Measurements from ENCODE around the gene MICAL3.

DNA sequence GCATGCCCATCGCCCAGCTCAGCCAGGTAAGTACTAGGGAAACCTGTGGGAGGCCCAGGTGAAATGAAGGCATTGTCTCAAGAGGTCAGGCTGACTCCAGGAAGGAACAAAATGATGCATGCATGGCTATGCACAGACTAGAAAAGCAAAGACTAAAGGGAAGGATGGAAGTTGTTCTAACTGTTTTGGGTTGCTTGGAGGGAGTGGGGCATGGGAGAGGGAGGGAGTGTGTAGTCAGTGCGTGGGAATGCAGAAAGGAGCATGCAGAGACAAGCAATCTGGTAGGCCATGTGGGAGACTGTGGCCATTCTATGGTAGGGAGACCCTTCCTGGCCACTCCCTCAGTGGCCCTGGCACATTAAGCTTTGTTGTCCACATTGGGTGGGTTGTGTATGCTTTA is 2.9 kb downstream of the MICAL3 start:
- TF ChIP-seq, protein P1, sequence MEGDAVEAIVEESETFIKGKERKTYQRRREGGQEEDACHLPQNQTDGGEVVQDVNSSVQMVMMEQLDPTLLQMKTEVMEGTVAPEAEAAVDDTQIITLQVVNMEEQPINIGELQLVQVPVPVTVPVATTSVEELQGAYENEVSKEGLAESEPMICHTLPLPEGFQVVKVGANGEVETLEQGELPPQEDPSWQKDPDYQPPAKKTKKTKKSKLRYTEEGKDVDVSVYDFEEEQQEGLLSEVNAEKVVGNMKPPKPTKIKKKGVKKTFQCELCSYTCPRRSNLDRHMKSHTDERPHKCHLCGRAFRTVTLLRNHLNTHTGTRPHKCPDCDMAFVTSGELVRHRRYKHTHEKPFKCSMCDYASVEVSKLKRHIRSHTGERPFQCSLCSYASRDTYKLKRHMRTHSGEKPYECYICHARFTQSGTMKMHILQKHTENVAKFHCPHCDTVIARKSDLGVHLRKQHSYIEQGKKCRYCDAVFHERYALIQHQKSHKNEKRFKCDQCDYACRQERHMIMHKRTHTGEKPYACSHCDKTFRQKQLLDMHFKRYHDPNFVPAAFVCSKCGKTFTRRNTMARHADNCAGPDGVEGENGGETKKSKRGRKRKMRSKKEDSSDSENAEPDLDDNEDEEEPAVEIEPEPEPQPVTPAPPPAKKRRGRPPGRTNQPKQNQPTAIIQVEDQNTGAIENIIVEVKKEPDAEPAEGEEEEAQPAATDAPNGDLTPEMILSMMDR (IDR thresholded peaks at IDR 0.05; ENCODE audit: low read depth, low read length), result no peak
- TF ChIP-seq EZH2phosphoT487 (IDR thresholded peaks at IDR 0.05; ENCODE audit: low read depth), result no peak

Measured in OCI-LY3 (cell line).